GM18502 (cell line): Measurements from ENCODE around the gene TECPR1.

Experiments
- ATAC-seq: cut with Tn5 transposase; IDR thresholded peaks from one replicate; pipeline ENCODE4 v1.9.1; 2021; ENCODE audit warnings: mild to moderate bottlenecking; ENCODE audit not compliant: unreplicated experiment, poor library complexity

Gene TECPR1

GRCh38 chr7:98196706-98197605 lies 55.1 kb downstream of the TECPR1 start:
- ATAC-seq, result no peak

GRCh38 chr7:98194672-98195457 lies 57.2 kb downstream of the TECPR1 start:
- no peak for ATAC-seq

GRCh38 chr7:98194186-98194585 lies 57.8 kb downstream of the TECPR1 start:
- no peak for ATAC-seq

GRCh38 chr7:98193474-98194180 lies 58.4 kb downstream of the TECPR1 start:
- ATAC-seq, result no peak

GRCh38 chr7:98192781-98193457 lies 59.1 kb downstream of the TECPR1 start:
- no peak for ATAC-seq

- ATAC-seq, result no peak
Measured at GRCh38 chr7:98191668-98192431, 60.2 kb downstream of the TECPR1 start.

GRCh38 chr7:98189559-98189958 lies 62.5 kb downstream of the TECPR1 start:
- ATAC-seq, result no peak

GRCh38 chr7:98187138-98187502 lies 64.9 kb downstream of the TECPR1 start:
- no peak for ATAC-seq

GRCh38 chr7:98186452-98187137 lies 65.4 kb downstream of the TECPR1 start:
- no peak for ATAC-seq

- ATAC-seq, result no peak
Measured at GRCh38 chr7:98185101-98185500, 66.9 kb downstream of the TECPR1 start.

- ATAC-seq, result no peak
Measured at GRCh38 chr7:98180751-98181150, 71.3 kb downstream of the TECPR1 start.

- ATAC-seq, result no peak
Measured at GRCh38 chr7:98178762-98179490, 73.1 kb downstream of the TECPR1 start.

- ATAC-seq, result no peak
Measured at GRCh38 chr7:98178321-98178720, 73.7 kb downstream of the TECPR1 start.

- no peak for ATAC-seq
Measured at GRCh38 chr7:98177553-98177952, 74.5 kb downstream of the TECPR1 start.

GRCh38 chr7:98175260-98175940 lies 76.6 kb downstream of the TECPR1 start:
- ATAC-seq, result no peak

- ATAC-seq, result no peak
Measured at GRCh38 chr7:98174334-98175259, 77.4 kb downstream of the TECPR1 start.

GRCh38 chr7:98171449-98171848 lies 80.6 kb downstream of the TECPR1 start:
- no peak for ATAC-seq
